Osteocyte (in vitro differentiated cells): ENCODE data around the gene ECI1. TPM values are rescaled to one million over a fixed set of nuclear protein-coding genes. Genes with fewer than 3 reads are reported as not detected.

Experiments
- DNase-seq: peaks from one replicate; pipeline ENCODE4 v3.0.0; 2021; ENCODE audit warnings: mixed read lengths; ENCODE audit not compliant: unreplicated experiment; ENCODE audit errors: extremely low spot score
- H3K27ac Mint-ChIP-seq: one replicate; pipeline ENCODE4 v1.8.0; 2021; ENCODE audit warnings: mild to moderate bottlenecking, mixed read lengths; ENCODE audit not compliant: unreplicated experiment
- H3K27me3 Mint-ChIP-seq: one replicate; pipeline ENCODE4 v1.8.0; 2021; ENCODE audit warnings: mixed read lengths; ENCODE audit not compliant: unreplicated experiment
- H3K36me3 Mint-ChIP-seq: one replicate; pipeline ENCODE4 v1.8.0; 2021; ENCODE audit warnings: mixed read lengths; ENCODE audit not compliant: unreplicated experiment
- H3K4me1 Mint-ChIP-seq: one replicate; pipeline ENCODE4 v1.8.0; 2021; ENCODE audit warnings: mixed read lengths; ENCODE audit not compliant: unreplicated experiment
- H3K4me3 Mint-ChIP-seq: one replicate; pipeline ENCODE4 v1.8.0; 2021; ENCODE audit warnings: mild to moderate bottlenecking, moderate library complexity, mixed read lengths; ENCODE audit not compliant: unreplicated experiment
- H3K9me3 Mint-ChIP-seq: one replicate; pipeline ENCODE4 v1.8.0; 2021; ENCODE audit warnings: mixed read lengths; ENCODE audit not compliant: unreplicated experiment
- total RNA-seq: library from RNA; stranded (reverse); gene quantifications from 2 replicates; pipeline ENCODE4 v1.2.1, GENCODE V29; 2021
- TF ChIP-seq, protein P1 (sequence below): fragments of 200-600 bp; sonication (generic); IDR thresholded peaks from 2 replicates; pipeline ENCODE4 v1.5.0; 2021; ENCODE audit warnings: antibody characterized with exemption, mild to moderate bottlenecking, moderate library complexity

Gene ECI1
- total RNA-seq, 1 donor from 2014 or later, result 46.4 TPM

DNA sequence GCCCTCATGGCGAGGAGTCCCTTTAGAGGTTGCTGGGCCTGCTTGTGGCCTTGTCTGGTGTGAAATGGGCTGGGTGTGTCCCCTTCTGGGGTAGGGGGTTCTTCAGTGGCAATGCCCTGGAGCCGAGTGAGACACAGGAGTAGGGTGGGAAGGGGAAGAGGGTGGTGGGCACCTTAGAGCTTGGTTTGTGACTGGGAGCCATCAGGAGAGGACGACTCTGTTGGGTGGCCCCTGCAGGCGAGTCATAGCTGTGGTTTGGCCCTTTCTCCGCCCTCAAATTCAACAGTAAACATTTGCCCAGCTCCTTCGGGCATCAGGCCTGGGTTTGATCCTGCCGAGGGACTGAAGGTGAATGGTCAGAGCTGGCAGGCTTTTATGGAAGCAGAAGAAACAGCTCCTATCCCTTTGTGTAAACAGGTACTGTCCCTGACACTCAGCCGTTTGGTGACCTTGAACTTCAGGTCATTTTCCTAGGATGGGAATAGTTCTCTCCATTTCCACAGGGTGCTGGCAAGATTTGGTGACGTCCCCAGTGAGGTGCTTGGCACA lies 25.1 kb downstream of the ECI1 start:
- peak; percentile 76 for DNase-seq
- Mint-ChIP-seq H3K4me3 (peak overlapping the region; percentile 36), H3K9me3 (no peaks in the 10 kb centered on the region), H3K27me3 (no peaks in the 10 kb centered on the region), H3K27ac (peak overlapping the region; percentile 50), H3K4me1 (peaks cover 20% of the 10 kb centered on the region), H3K36me3 (peaks cover 7% of the 10 kb centered on the region)
- TF ChIP-seq, protein P1, sequence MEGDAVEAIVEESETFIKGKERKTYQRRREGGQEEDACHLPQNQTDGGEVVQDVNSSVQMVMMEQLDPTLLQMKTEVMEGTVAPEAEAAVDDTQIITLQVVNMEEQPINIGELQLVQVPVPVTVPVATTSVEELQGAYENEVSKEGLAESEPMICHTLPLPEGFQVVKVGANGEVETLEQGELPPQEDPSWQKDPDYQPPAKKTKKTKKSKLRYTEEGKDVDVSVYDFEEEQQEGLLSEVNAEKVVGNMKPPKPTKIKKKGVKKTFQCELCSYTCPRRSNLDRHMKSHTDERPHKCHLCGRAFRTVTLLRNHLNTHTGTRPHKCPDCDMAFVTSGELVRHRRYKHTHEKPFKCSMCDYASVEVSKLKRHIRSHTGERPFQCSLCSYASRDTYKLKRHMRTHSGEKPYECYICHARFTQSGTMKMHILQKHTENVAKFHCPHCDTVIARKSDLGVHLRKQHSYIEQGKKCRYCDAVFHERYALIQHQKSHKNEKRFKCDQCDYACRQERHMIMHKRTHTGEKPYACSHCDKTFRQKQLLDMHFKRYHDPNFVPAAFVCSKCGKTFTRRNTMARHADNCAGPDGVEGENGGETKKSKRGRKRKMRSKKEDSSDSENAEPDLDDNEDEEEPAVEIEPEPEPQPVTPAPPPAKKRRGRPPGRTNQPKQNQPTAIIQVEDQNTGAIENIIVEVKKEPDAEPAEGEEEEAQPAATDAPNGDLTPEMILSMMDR, result no peak

GRCh38 chr16:2223942-2224486 lies 27.4 kb downstream of the ECI1 start:
- peak; percentile 85 for DNase-seq
- H3K27me3 Mint-ChIP-seq, result no peaks in the 10 kb centered on the region
- TF ChIP-seq, protein P1, result peak; percentile 43
- H3K4me3 Mint-ChIP-seq, result peak overlapping the region; percentile 79
- peak overlapping the region; percentile 68 for H3K27ac Mint-ChIP-seq
- H3K9me3 Mint-ChIP-seq, result no peaks in the 10 kb centered on the region
- H3K36me3 Mint-ChIP-seq, result no peaks in the 10 kb centered on the region
- H3K4me1 Mint-ChIP-seq, result peaks cover 20% of the 10 kb centered on the region

DNA sequence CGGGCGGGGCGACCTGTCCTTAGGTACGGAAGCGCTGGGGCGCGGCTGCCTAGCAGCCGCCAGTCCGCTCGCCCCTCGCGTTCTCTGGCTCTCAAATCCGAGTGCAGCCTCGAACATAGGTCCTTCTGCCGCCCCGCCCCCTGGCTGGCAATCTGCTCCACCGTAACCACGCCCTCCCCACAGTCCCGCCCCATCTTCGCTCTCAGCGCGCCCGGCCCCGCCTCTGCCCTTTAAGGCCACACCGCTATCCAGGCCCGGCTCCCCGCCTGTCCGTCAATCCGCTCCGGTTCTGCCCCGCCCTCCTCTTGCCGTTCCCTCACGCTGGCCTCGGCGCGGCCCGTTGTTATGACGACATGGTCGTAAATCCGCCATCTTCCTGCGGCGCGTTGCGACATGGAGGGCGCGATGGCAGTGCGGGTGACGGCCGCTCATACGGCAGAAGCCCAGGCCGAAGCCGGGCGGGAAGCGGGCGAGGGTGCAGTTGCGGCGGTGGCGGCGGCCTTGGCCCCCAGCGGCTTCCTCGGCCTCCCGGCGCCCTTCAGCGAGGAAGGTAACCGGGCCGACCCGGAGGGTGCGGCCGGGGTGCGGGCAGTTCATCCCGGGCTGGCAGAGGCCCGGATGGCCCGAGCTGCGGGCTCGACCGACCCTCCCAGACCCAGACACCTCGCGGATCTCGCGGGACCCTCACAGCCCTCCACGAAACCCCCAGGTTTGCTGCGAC lies 28.0 kb downstream of the ECI1 start, which contains the start of gene E4F1:
Gene E4F1 (plus strand): TSS at position 371 of the 721 bp plus-strand sequence. CDS start 23 bp downstream, at position 394.
- Mint-ChIP-seq H3K36me3 (no peaks in the 10 kb centered on the region), H3K27ac (peak within 1 kb of the TSS; percentile 69)

DNA sequence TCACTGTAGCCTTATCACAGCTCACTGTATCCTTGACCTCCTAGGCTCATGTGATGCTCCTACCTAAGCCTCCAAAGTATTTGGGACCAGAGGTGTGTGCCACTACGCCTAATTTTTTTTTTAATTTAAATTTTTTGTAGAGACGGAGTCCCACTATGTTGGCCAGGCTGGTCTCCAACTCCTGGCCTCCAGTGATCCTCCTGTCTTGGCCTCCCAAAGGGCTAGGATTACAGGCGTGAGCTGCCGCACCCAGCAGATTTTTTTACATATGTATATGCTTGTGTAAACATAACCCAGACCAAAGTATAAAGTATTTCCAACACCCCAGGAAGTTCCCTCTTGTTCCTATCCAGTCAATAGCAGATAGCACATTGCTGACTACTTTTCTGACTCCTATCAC lies 35.1 kb downstream of the ECI1 start:
- H3K36me3 Mint-ChIP-seq, result no peaks in the 10 kb centered on the region
- H3K4me3 Mint-ChIP-seq, result peak overlapping the region; percentile 74
- DNase-seq, result no peak
- no peaks in the 10 kb centered on the region for H3K9me3 Mint-ChIP-seq
- H3K27ac Mint-ChIP-seq, result no peak overlapping the region
- TF ChIP-seq, protein P1, result no peak
- no peaks in the 10 kb centered on the region for H3K27me3 Mint-ChIP-seq
- peaks cover 21% of the 10 kb centered on the region for H3K4me1 Mint-ChIP-seq

More for the DNA sequence above, 28.0 kb downstream of the ECI1 start, which contains the start of gene E4F1:
- peak within 1 kb of the TSS; percentile 79 for H3K4me3 Mint-ChIP-seq
- TF ChIP-seq, protein P1, result no peak
- peaks cover 20% of the 10 kb centered on the region for H3K4me1 Mint-ChIP-seq
- H3K9me3 Mint-ChIP-seq, result no peaks in the 10 kb centered on the region
- peak; percentile 100 for DNase-seq
- H3K27me3 Mint-ChIP-seq, result no peaks in the 10 kb centered on the region

- TF ChIP-seq, protein P1, result no peak
- Mint-ChIP-seq H3K4me1 (peaks cover 21% of the 10 kb centered on the region), H3K36me3 (peaks cover 3% of the 10 kb centered on the region), H3K9me3 (no peaks in the 10 kb centered on the region), H3K27ac (peak within 1 kb of the TSS; percentile 90), H3K4me3 (peak within 1 kb of the TSS; percentile 74), H3K27me3 (no peaks in the 10 kb centered on the region)
- no peak for DNase-seq
These were observed 36.7 kb downstream of the ECI1 start, which contains the start of gene PGP for GRCh38 chr16:2214719-2214968. TSS of gene PGP (minus strand) at chr16:2214840. CDS start at chr16:2214777, 63 bp downstream.
